DMS53 (cell line): Measurements from ENCODE around the gene FRMPD4.
"Not testable (repeated sequence)": the region's sequence is repeated elsewhere in the genome, so short reads cannot be mapped to it uniquely, and the experiment has no call there.

Experiments used
- DNase-seq: peaks from one replicate; lab custom pipeline; 2025; lab: John Stamatoyannopoulos, UW

The FRMPD4 gene

DNA sequence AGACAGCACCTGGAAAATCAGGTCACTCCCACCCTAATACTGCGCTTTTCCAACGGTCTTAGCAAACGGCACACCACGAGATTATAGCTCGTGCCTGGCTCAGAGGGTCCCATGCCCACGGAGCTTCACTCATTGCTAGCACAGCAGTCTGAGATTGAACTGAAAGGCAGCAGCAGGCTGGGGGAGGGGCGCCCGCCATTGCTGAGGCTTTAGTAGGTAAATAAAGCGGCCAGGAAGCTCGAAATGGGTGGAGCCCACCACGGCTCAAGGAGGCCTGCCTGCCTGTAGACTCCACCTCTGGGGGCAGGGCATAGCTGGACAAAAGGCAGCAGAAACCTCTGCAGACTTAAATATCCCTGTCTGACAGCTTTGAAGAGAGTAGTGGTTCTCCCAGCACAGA lies 399.8 kb downstream of the FRMPD4 start:
- not testable (repeated sequence) for DNase-seq

DNA sequence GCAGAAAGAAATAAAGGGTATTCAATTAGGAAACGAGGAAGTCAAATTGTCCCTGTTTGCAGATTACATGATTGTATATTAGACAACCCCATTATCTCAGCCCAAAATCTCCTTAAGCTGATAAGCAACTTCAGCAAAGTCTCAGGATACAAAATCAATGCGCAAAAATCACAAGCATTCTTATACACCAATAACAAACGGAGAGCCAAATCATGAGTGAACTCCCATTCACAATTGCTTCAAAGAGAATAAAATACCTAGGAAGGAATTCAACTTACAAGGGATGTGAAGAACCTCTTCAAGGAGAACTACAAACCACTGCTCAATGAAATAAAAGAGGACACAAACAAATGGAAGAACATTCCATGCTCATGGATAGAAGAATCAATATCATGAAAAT lies 404.0 kb downstream of the FRMPD4 start:
- DNase-seq: peak; percentile 21

DNA sequence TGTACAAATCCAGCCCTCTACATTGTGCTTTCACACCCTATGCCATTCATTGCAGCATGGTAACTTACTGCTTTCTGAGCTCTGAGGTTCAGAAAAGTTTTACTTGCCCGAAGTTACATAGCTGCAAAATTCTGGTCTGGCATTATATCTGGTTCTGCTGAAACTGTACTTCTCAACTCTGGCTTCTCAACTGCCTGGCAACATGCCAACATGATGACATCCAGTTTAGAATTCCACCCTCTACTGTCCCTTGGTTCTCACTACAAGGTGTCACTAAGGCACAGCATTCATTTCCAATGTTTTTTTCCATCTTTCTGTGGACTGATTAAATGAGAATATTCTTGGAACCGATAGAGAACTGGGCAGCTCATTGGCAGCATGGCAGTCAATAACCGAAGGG lies 410.1 kb downstream of the FRMPD4 start:
- peak; percentile 10 for DNase-seq

DNA sequence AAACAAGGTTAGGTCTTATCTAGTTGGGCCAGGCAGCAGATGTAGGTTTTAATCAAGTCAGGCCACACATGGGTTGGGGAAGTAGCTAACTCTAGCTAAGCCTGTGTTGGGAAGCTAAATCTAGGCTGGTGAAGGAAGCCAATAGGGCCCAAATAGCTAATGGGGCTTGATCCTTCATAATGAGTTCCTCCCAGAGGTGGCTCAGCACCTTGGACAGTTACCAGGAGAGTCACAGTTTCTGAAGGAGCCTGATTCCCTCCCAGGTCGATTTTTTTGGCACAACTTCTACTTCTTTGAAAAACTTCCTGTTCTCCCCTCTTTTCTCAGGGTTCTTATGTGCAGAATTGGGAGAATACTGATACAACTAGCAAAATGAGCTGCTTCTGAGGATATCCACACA lies 410.5 kb downstream of the FRMPD4 start:
- DNase-seq: peak; percentile 5

DNA sequence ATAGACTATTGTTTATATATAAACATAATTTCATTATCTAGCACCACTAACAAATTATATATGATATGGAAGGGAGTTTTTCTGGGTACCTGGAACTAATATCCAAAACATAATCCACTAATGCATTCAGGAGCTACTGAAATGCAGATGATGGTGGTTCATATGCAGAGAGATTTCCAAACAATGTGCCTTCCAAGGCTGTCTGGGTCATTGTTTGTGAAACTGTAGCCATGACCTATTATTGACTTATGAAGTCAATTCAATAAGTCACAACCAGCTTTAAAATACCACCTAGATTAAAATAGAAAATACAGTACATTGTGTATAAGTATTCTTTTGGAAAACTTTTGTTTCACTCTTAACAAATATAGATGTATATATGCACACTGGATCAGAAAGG lies 415.9 kb downstream of the FRMPD4 start:
- no peak for DNase-seq

DNA sequence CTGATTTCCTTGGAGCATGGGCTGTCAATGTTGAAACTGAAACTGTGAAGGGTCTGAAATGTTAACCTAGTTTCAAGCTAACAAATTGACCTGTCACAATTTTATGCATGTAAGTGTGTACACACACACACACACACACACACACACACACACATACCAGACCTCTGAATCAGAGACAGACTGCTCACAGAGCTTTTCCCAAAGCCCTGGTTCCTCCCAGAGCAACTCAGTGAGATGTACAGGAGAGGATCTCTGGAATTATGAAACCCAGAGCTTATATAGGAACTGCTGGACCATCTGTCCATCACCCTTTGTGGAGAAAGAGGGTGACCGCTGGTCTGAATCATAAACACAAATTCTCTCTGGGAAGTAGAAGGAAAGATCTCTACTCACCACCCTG lies 424.8 kb downstream of the FRMPD4 start:
- no peak for DNase-seq

DNA sequence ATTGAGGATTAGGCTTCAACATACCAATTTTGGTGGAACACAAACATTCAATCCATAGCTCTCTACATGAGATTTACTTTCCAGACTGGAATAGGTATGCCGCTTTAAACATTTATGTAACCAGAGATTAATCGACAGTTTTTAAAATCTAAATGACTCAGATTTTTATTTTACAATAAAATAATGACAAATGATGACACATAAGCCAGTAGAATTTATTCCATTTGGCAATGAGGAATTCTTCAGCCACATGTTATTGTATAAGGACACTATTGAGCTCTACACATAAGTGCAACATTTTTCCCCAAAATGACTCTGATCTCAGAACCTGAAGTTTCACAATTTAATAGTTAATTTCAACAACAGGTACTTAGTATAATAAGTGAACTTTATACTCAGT lies 425.9 kb downstream of the FRMPD4 start:
- DNase-seq: no peak

DNA sequence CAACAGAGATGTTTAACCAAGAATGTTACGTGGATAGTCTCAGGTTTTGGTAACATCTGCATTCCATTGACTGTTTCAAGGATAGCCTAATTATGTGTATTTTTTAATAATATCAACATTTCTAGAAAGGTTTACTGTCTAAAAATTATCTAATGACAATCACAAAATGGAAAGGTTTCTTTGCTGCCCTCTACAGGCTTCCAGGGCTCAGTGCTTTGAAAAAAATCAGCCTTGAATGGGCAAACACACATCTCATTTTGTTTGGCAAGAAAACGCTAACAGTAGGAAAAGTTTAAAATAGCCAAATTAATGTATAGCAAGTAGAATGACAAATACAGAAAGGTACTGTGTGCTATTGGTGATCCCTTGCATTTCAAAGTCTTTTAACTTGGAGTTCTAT lies 429.6 kb downstream of the FRMPD4 start:
- peak; percentile 26 for DNase-seq

DNA sequence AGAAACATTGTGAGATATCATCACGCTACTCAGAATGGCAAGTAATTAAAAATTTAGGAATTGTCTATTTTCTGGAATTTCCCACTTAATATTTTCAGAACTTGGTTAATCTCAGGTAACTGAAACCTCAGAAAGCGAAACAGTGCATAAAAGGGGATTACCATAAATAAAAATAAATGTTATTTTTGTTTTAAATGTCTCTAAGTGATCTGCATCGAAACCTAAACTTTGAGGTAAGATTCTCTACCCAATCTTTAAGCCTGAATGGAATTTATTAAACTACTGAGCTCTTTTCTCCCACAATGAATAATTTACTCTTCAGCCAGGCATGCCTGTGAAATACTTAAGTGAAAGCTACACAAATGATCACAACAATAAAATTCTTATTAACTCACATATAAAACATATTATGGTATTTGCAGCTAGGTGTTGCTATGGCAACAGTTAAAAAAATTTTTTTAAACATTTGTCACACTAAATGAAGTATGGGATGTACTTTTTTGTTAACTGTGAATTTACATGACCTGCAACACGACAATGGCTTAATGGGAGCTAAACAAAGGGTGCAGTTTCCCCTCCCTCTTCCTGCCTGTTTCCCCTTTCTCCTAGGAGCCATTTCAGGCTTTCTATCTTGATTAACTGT lies 432.7 kb downstream of the FRMPD4 start:
- DNase-seq: no peak

DNA sequence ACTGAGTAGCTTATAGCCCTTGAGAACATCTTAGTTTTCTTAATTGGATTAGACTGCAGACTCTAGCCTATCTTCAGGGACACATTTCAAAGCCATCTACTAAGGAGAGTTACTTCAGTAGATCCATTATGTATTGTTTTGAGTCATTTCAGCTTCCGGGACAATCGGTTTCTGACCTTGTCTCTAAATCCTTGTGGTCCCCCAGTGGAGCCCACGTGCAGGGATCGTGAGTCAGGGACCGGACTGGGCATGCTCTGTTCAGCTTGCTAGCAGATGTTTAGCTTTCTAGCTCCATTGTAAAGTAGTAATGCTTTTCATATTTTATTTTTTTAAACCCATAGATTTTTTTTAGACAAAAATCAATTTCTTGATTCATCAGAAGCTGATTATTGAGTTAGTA lies 441.0 kb downstream of the FRMPD4 start:
- no peak for DNase-seq

DNA sequence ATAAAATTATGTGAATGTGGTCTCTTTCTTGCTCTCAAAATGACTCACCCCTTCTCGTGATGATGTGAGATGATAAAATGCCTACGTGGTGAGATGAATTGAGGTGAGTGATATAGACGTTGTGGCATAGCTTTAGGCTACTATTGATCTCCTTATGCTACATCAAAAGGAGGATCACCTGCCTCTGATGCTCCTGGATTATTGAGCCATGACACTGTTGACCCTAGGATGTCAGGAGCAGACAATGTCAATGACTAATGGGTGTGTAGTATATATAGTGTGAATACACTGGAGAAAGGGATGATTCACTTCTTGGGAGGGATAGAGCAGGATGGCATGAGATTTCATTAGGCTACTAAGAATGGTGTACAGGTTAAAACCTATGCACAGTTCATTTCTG lies 442.3 kb downstream of the FRMPD4 start:
- peak; percentile 56 for DNase-seq

DNA sequence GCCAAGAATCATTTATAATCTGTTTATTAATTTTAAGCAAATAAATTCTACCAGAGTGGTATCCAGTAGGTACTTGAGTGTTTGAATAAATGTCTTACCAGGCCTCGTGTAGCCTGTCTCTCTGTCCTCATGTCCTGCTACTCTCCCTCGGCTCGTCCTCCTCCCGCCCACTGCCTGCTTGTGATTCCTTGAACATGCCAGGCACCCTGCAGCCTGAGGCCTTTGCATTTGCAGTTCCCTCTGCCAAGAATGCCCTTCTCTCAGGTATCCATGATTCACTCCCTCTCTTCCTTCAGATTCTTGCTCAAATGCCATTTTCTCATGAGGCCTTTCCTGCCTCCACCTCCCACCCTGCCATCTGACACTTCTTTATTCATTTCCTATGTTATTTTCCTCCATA lies 443.3 kb downstream of the FRMPD4 start:
- DNase-seq: no peak

DNA sequence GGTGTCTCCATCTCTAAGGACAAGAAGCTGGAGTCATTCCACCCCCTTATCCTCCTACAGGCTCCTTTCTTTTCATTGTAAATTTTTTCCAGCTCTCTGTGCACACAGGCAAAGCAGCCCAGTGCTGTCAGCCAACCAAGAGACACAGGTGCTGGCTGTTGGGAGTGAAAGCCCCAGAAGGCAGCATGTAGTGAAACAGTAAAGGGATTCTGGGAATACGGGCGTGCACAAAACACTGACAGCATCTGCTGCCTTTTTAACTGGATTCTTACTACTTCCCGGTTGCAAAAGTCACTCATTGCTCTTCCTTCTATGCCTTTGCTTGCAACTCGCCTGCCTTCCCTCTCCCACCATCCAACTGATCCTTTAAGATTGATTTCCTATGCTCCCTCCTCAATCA lies 444.4 kb downstream of the FRMPD4 start:
- DNase-seq: no peak

DNA sequence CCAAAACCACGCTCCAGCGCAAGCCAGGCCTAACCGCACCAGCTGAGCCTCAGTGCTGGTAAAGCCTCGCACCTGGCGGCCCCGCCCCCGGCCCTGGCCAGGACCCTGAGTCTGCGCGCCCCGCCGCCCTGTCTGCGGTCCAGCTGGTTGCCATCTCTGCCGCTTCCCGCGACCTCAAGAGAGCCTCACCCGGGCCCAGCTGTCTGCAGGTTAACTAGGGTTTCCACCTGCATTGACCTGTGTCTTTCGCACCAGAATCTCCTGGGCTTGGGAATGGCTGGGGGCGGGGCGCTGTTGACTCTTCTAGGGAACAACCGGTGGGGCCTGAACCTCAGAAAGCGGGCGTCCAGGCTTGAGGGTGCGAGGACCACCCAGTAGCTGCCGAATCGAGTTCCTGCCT lies 445.3 kb downstream of the FRMPD4 start:
- no peak for DNase-seq

DNA sequence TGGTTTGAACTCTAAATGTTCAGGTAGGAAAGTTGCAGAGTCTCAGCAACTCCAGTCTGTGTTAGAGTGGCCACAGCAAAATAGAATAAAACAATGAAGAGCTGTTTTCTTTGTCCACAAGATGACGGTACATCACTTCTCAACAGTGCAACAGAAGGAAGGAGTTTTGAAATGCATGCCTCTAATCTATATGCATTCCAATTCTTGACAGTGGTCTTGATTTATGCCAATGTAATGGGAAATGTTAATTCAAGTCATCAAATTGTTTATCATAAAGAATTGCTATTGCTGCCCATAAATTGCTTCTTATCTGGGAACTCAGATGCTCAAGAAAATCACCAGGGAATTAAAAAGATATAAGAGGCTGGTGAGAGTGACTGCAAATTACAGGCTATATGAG lies 457.4 kb downstream of the FRMPD4 start:
- no peak for DNase-seq

DNA sequence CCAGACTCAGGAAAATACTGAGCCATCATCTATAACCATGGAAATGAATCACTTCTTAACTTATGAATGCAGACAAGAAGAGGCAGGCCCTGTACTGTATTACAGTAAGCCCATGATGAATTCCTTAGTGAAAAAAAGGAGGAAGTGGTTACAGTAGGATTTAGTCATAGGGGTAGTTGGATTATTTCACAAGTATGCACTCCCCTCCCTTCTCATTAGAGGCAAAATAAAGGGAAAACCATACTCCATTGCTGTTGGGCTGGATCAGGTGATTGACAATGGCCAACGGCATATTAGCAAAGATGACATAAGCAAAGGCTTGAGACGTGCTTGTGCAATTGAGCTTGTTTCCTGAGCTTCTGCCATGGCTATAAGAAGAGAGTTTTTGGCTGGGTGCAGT lies 471.8 kb downstream of the FRMPD4 start:
- no peak for DNase-seq

DNA sequence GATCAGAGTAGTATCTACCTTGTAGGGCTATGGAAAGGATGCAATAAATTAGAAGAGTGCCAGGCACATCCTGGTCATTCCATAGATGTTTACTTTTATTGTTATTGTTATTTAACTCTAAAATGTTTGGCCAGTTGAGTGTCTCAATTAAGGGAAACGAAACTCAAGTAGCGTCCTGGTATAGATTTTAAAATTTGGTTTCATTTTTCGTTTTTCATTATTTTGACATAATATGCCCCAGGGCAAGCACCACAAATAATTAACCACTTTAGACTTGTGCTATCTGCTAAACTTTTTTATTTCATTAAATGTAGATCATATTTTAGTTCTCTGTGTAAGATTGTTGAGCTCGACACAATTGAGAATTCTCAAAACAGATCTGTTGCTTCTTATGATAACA lies 473.2 kb downstream of the FRMPD4 start:
- DNase-seq: no peak

DNA sequence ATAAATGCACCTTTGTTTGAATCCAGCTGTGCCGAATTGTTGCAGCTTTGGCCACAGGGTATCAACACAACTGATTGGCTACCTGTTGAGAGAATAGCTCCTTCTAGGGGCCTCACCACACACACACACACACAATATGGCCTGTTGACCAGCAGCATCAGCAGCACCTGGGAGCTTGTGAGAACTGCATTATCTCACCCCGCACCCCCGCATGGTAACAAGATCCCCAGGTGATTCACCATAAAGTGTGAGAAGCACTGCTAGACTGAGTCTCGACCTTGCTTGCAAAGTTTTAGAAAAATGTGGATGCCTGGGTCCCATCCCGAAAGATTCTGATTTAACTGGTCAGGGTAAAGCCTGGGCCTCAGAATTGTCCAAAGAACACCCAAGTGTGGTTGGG lies 476.0 kb downstream of the FRMPD4 start:
- peak; percentile 1 for DNase-seq

DNA sequence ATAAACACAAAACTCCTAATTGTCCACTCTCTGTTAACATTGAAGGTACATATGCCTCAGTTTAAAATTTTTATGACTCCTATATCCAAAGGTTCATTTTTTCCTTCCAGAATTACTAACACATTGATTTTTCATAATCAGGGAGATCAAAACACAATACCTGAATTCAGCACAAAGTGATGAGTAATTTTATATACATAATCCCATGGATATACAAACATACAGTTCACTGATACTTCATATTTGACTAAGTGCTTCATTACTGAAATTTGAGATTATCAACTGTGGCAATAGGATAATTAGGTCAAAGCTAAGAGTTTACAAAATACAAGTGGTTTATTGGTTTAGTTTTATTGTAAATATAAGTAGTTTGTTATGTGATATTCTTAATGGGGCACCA lies 476.8 kb downstream of the FRMPD4 start:
- DNase-seq: no peak

DNA sequence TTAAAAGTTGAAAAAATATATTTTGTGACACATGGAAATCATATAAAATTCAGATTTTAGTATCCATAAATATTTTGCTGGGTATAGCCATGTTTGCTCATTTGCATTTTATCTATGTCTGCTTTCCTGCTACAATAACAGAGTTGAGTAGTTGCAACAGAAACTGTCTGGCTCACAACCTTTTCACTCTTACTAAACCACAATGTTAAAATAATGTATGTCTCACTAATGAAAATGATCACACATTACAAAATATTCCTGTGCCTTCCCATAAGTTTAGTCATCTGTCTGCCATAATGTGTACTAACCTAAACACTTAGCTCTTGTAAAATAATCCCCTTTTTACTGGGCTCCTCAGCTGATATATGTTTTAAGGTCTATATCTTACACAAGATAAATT lies 479.0 kb downstream of the FRMPD4 start:
- no peak for DNase-seq

DNA sequence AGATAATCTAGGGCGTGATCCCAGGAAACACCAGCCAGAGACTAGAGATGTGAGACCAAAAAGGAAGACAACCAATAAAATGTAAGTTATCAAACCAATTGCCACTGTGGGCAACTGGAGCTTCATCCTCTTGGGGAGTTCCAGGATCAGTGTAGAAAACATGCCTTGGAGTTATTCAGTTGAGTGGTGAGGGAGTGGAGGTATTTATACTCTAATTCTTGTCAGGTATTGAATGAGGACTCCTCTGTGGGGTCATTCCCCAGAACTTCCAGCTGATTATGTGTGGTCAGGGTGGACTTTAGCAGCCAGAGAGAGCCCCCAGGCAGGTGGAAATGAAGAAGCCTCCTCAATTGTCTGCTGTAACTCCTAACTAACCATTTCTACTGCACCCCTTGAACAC lies 509.0 kb downstream of the FRMPD4 start:
- no peak for DNase-seq

DNA sequence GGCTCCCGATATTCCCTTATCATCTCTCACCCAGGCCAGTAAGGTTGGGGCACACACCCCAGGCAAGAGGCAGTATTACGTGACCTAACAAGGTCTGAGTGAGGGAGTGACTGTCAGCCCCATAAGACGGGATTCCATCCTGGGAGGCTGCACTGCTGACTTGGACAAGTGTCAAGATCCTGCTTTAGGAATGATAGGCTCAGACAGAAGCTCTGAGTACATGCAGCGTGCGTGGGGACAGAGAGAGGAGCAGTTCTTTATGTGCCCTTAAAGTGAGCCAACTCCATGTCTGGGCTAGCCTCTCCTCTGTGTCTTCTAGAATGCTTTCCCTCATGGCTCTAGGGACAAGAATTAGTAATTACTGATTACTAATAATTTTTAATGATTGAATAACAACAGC lies 510.7 kb downstream of the FRMPD4 start:
- DNase-seq: no peak

DNA sequence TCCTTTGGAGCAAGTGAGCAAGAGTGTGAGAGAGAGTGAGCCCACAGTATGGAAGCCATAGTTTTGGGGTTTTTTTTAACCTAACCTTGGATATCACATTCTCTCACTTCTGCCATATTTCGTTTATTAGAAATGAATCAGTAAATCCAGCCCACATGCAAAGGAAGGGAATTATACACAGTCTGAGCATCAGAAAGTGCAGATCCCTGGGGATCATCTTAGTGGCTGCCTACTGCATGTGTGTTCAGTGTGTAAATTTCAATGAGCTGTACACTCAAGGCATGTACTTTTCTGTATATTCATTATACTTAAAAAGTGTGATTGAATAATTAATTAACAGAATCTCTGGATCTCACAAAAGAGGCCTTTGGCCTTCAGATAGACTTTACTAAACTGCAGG lies 519.2 kb downstream of the FRMPD4 start:
- no peak for DNase-seq

DNA sequence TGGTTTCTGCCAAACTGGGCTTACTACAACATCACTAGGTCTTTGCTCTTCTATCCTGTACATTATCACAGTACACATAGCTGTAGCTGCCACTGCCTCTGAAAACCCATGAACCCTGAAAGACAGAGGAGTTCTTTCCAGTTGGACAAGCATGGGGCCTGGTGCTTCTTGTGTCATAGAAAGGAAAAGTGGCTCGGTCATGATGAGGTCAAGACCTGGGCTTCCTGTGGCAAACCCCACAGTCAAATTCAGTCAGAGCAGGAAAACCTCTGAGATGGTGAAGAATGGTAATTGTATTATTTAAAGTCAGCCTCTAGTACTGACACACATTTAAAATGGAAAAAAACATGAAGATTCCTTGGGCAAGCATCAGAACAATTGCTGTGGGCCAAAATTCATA lies 519.6 kb downstream of the FRMPD4 start:
- DNase-seq: no peak

DNA sequence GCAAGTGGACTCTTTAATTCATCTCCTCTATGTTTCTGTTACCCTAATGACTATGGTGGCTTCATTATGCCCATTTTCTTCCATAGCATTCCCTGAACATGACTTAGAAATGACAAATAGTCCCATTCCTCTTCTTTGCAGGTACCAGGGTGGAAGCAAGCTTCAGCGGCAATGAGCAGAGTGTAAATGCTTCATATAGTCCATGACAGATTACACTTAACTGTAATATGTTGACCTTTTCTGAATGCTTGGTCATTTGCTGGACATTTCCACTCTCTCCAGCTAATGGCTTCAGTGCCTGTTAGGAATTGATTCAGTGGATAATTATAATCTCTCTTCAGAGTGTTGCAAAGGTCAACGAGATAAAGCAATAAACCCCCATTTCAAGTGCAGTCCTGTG lies 523.2 kb downstream of the FRMPD4 start:
- DNase-seq: no peak
